Activated naive CD4-positive, alpha-beta T cell treated with anti-CD3 and anti-CD28 coated beads, Interleukin-2, amount 50 U/mL, for 72 hours (primary cell): ENCODE measurements around the gene PVRIG. TPM values are rescaled to one million over a fixed set of nuclear protein-coding genes. Genes with fewer than 3 reads are reported as not detected.
"Not testable (repeated sequence)": the region's sequence is repeated elsewhere in the genome, so short reads cannot be mapped to it uniquely, and the experiment has no call there.

Source experiments
- ATAC-seq, 2 donors: fragments of 150-1000 bp; cut with Tn5 transposase; 2 replicates each; pipeline ENCODE4 v1.10.0; 2021; ENCODE audit warnings: mild to moderate bottlenecking in 2 of 2, moderate library complexity in 2 of 2
- DNase-seq, 2 donors: peaks; one replicate each; pipeline ENCODE4 v3.0.0; 2021 to 2022; ENCODE audit warnings: low spot score in 2 of 2
- H3K27ac Mint-ChIP-seq, 2 donors: one replicate each; pipeline ENCODE4 v1.8.0; 2022; ENCODE audit warnings: mild to moderate bottlenecking in 2 of 2, mixed read lengths in 2 of 2
- H3K36me3 Mint-ChIP-seq, 2 donors: one replicate each; pipeline ENCODE4 v1.8.0; 2022; ENCODE audit warnings: mixed read lengths in 2 of 2
- H3K9me3 Mint-ChIP-seq, 2 donors: one replicate each; pipeline ENCODE4 v1.8.0; 2022; ENCODE audit warnings: mixed read lengths in 2 of 2
- total RNA-seq, 2 donors: library from RNA; stranded (reverse); gene quantifications; one replicate each; pipeline ENCODE4 v1.2.3, GENCODE V29; 2022

Gene PVRIG
- 10 to 100 TPM; 20.8 to 30.6 TPM for total RNA-seq

DNA sequence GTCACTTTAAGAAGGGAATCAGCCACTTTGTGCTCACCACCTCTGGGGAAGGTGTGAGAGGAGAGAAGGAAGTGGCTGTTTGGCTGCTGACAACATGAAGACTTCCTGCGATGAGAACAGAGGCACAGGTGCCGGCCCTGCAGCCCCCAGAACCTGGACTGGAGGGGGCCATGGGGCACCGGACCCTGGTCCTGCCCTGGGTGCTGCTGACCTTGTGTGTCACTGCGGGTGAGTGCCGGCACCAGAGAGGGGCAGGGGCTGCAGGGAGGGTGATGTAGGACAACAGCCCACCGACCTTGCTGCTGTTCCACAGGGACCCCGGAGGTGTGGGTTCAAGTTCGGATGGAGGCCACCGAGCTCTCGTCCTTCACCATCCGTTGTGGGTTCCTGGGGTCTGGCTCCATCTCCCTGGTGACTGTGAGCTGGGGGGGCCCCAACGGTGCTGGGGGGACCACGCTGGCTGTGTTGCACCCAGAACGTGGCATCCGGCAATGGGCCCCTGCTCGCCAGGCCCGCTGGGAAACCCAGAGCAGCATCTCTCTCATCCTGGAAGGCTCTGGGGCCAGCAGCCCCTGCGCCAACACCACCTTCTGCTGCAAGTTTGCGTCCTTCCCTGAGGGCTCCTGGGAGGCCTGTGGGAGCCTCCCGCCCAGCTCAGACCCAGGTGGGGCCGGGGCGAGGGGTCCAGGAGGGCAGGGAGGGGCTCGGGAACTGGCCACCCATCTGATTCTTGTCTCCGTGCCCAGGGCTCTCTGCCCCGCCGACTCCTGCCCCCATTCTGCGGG, at the start of gene PVRIG:
TSS of gene PVRIG (plus strand) at position 149 of the 785 bp plus-strand sequence. CDS start at position 171, 22 bp downstream.
- DNase-seq (peak in 1 of 2 donors; percentile 24), ATAC-seq (peak in 1 of 2 donors; percentile 3)
- peaks cover 56 to 65% of the 10 kb centered on the region in 2 donors for H3K36me3 Mint-ChIP-seq
- not testable (repeated sequence) for H3K9me3 Mint-ChIP-seq
- peak within 1 kb of the TSS; percentile 97 to 99 for H3K27ac Mint-ChIP-seq

- Mint-ChIP-seq H3K36me3 (no peaks in the 10 kb centered on the region), H3K9me3 (no peaks in the 10 kb centered on the region), H3K27ac (peak overlapping the region in 1 of 2 donors; percentile 17)
- DNase-seq (no peak), ATAC-seq (no peak)
These were observed 49.5 kb upstream of the PVRIG start for GRCh38 chr7:100170101-100170897.

DNA sequence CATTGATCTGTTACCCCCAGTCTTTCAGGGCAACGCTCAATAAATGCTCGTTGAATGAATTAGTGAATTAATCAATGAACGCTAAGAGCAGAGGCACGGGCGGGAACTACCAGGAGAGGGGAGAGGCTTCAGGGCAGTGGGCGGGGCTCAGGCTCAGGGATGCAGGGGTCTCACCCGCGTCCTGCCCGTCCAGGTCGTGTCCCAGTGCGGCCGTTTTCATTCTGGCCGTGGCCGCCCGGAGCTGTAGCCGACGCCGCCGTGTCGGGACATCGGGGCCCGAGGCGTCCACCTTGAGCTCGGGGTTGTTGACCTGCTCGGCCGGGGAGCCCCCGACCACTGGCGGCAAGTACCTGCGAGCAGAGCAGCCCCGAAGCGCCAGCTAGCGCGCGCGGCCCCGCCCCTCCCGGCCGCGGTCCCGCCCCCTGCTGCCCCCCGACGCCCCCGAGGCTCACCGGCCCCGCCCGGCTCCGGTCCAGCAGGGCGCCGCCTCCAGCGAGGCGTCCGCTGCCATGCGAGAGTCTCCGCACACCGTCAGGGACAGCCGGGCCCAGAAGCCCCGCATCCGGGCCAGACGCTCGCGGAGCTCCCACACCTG, 48.6 kb upstream of the PVRIG start:
- Mint-ChIP-seq H3K27ac (no peak overlapping the region), H3K36me3 (no peaks in the 10 kb centered on the region), H3K9me3 (no peaks in the 10 kb centered on the region)
- peak; percentile 44 to 49 for ATAC-seq
- peak in 1 of 2 donors; percentile 33 for DNase-seq

DNA sequence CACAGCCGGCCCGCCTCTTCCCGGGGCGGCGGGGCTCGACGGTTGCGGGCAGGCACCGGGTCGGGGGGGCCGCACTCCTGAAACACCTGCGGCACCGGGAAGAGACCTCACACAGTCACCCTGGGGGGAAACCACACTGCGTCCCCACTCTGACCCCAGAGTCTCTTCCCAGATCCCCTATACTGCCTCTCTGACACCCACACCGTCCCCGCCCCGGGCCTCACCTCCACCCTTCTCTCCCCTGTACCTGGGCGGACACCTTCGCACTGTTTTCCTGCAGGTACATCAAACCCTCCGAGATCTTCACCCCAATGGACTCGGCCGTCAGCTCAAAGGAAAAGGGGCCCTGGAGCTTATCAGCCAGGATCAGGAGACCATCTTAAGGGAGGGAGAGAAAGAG, 47.9 kb upstream of the PVRIG start:
- H3K36me3 Mint-ChIP-seq: no peaks in the 10 kb centered on the region
- no peak overlapping the region for H3K27ac Mint-ChIP-seq
- ATAC-seq: peak; percentile 9 to 24
- H3K9me3 Mint-ChIP-seq: no peaks in the 10 kb centered on the region
- DNase-seq: no peak

GRCh38 chr7:100173806-100174495, 45.8 kb upstream of the PVRIG start:
- DNase-seq: no peak
- ATAC-seq: no peak
- Mint-ChIP-seq H3K9me3 (no peaks in the 10 kb centered on the region), H3K36me3 (no peaks in the 10 kb centered on the region), H3K27ac (no peak overlapping the region)

DNA sequence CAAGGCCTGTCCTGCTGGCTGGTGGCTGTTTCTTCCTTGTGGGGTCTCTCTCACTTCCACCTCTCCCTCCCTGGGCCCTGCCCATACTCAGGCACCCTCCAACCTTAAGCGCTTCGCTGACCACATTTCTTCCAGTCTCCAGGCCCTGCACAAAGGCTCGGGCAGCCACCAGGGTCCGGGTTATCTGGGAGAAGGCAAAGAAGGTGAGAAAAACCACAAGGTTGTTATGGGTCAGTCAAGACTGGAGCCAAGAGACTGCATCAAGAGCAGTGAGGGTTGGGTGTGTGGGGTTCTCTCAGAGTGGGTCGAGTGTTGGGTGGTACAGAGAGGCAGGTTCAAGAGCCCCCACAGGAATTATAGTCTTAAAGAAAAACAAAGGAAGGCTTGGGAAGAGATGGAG, 45.2 kb upstream of the PVRIG start:
- H3K9me3 Mint-ChIP-seq: no peaks in the 10 kb centered on the region
- DNase-seq (no peak), ATAC-seq (no peak)
- peak overlapping the region in 1 of 2 donors; percentile 20 for H3K27ac Mint-ChIP-seq
- H3K36me3 Mint-ChIP-seq: no peaks in the 10 kb centered on the region

- Mint-ChIP-seq H3K36me3 (peaks cover 0 to 4% of the 10 kb centered on the region in 2 donors), H3K27ac (peak overlapping the region in 1 of 2 donors; percentile 20), H3K9me3 (peaks cover 0 to 2% of the 10 kb centered on the region in 2 donors)
- ATAC-seq (no peak), DNase-seq (no peak)
These were observed 44.3 kb upstream of the PVRIG start for GRCh38 chr7:100175296-100175935.

DNA sequence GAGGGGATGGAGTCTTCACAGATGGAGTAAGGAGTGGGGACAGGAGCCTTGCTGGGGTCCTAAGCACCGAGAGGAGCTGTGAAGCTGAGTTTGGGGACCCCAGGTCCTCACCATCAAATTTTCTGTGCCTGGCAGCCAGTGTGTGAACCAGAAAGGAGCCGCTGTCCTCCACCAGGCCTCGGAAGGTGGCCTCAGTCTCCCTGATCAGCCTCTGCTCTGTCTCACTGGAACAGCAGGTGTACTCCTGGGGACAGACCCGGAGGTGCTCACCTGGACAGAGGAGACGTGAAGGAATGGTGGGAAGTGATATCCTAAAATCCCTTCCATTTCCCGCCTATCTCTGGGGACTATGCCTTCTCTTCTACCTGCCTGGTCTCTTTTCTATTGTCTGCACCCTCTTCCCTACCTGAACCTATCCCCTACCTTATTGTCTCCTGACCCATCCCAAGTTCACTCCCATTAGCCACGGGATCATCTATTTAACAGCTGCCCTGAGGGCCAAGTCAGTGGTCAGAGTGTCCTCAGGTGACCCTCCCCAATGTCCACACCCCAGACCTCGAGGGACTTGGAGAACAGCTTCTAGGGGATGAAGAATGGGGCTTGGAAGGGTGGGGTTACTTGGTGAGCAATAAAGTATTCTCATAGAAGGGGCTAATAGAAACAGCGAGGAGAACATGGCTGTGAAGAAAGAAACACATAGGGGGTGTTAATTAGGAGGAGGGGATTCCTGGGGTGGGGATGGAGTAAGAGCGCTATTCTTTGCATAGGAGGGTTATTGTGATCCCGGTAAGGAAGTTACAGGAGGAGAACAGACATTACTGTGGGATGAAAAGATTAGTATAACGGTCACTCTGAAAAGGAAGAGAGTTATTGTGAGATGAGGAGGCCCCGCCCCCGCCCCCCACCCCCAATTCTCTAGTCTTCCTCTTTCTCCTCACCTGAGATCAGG, 43.4 kb upstream of the PVRIG start:
- DNase-seq (no peak), ATAC-seq (no peak)
- peaks cover 0 to 4% of the 10 kb centered on the region in 2 donors for H3K9me3 Mint-ChIP-seq
- H3K36me3 Mint-ChIP-seq: peaks cover 0 to 7% of the 10 kb centered on the region in 2 donors
- peak overlapping the region in 1 of 2 donors; percentile 75 for H3K27ac Mint-ChIP-seq

DNA sequence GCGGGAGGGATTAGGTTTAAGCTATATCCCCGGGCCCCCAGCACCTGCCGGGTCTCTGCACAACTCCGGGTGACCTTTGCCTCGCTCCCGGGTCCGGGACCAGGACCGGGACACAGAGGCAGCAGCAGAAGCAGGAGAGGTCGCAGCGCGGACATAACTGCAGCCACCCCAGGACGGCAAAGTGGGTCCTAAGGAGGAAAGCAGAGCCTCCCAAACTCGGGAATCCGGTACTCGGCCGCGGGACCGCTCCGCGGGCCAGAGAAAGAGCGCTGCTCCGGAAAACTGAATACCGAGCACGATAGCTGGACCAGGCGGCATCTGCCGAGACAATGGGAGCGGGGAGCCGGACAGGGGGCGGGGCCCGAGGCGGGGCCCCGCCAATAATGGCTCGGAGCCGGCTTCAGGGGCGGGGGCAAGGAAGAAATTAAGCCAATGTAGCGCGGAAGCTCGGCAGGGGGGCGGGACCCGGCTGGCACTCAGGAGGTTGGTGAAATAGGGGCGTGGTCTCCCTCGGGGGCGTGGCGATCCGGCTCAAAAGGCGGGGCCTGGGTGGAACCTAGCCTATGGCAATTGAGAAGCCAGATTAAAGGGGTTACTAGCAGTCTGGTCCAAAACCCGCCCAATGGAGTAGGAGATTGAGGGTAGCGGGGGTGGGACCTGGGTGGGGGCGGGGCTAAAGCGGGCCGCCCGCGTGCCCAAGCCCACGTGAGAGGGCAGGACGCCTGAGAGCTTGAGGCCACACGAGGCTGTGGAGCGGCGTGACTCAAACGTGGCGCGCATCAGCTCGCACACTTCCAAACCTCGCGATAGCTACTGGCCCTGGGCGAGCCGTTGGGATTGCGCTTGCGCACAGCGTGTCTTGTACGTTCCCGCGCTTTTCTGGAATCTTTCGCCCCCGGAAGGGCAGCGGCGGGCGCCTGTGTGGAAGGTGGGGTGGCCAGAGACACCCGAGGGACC, 42.4 kb upstream of the PVRIG start, which contains the start of the genes GPC2 and STAG3:
TSS of gene GPC2 (minus strand) at position 337 of the 957 bp plus-strand sequence. CDS start at position 155, 182 bp downstream.
TSS of gene STAG3 (plus strand) at position 874 of the 957 bp plus-strand sequence. CDS start 2,639 bp downstream, outside the sequence.
- H3K36me3 Mint-ChIP-seq: peaks cover 0 to 7% of the 10 kb centered on the region in 2 donors
- peak within 1 kb of the TSS in 1 of 2 donors; percentile 75 for H3K27ac Mint-ChIP-seq
- ATAC-seq: peak; percentile 87 to 93
- peak; percentile 96 to 99 for DNase-seq
- peaks cover 0 to 4% of the 10 kb centered on the region in 2 donors for H3K9me3 Mint-ChIP-seq

GRCh38 chr7:100180084-100180483, 39.7 kb upstream of the PVRIG start:
- ATAC-seq, DNase-seq: not testable (repeated sequence)

DNA sequence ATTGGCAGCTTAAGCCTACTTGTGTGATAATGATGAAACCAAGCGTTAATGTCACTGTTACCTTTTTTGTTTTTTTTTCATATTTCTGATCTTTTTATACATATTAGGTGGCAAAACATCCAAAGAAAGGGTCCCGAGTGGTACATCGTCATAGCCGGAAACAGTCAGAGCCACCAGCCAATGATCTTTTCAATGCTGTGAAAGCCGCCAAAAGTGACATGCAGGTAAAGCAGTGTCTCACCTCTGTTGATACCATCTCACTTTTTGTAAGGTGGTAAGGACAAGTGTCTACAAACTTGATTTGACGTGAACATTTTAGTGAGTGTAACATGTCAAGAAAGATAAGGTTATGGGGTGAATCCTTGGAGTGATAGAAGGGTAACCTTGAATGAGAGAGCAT, 37.1 kb upstream of the PVRIG start:
- ATAC-seq, DNase-seq, H3K9me3 Mint-ChIP-seq: not testable (repeated sequence)
- Mint-ChIP-seq H3K36me3 (peaks cover 0 to 13% of the 10 kb centered on the region in 2 donors), H3K27ac (peak overlapping the region in 1 of 2 donors; percentile 85)

More at GRCh38 chr7:100180084-100180483, 39.7 kb upstream of the PVRIG start:
- not testable (repeated sequence) for H3K27ac Mint-ChIP-seq, H3K9me3 Mint-ChIP-seq
- H3K36me3 Mint-ChIP-seq: peaks cover 0 to 13% of the 10 kb centered on the region in 2 donors

GRCh38 chr7:100183090-100183489, 36.7 kb upstream of the PVRIG start:
- H3K9me3 Mint-ChIP-seq, DNase-seq, ATAC-seq: not testable (repeated sequence)
- Mint-ChIP-seq H3K36me3 (peaks cover 0 to 13% of the 10 kb centered on the region in 2 donors), H3K27ac (peak overlapping the region in 1 of 2 donors; percentile 85)

DNA sequence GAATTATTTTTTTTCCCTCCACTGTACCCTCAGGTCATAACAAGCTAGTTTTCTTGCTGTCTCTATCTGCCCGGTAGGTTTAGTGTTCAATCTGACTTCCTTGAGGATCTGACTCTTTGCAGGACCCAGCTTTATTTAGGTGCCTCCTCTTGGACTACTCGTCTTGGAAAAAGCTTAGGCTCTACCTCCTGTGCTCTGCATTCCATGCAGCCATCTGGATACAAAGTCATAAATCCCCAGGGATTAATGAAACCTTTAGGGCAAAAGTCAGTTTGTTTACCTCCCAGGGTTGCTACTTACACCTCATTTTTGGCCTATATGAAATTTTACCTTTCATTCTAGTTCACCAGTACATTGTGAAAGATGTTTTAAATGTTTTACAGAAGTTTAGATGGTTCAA, 34.0 kb upstream of the PVRIG start:
- Mint-ChIP-seq H3K27ac (no peak overlapping the region), H3K36me3 (peaks cover 0 to 7% of the 10 kb centered on the region in 2 donors), H3K9me3 (no peaks in the 10 kb centered on the region)
- no peak for DNase-seq
- no peak for ATAC-seq

GRCh38 chr7:100189061-100189460, 30.7 kb upstream of the PVRIG start:
- no peak for DNase-seq
- no peak for ATAC-seq
- peaks cover 0 to 7% of the 10 kb centered on the region in 2 donors for H3K36me3 Mint-ChIP-seq
- H3K9me3 Mint-ChIP-seq: no peaks in the 10 kb centered on the region
- peak overlapping the region in 1 of 2 donors; percentile 74 for H3K27ac Mint-ChIP-seq
